AG04449 (cell line): ENCODE results near the gene TRABD2B.

ENCODE experiments used
- CTCF ChIA-PET: fragments of 350-600 bp; formaldehyde crosslinking; extraction: SDS; loops from one replicate; lab custom pipeline; 2021; ENCODE audit warnings: antibody characterized with exemption; lab: Yijun Ruan, JAX
- POLR2A ChIA-PET: fragments of 400-600, 350-600 bp; formaldehyde crosslinking; extraction: SDS; loops from one replicate; lab custom pipeline; 2020; ENCODE audit warnings: antibody characterized with exemption, inconsistent platforms; lab: Yijun Ruan, JAX
- DNase-seq: peaks from one replicate; pipeline ENCODE4 v3.0.0-alpha.2; 2010; ENCODE audit warnings: low read depth, low spot score
- H3K4me3 ChIP-seq: 2 replicates; pipeline ENCODE4 v1.5.1; 2011; ENCODE audit warnings: low read depth, mild to moderate bottlenecking, control low read depth, low read length
- CTCF ChIP-seq: IDR thresholded peaks from one replicate; pipeline ENCODE4 v1.5.1; 2011; ENCODE audit warnings: mild to moderate bottlenecking, moderate library complexity, low read length, control low read depth, inconsistent platforms; ENCODE audit not compliant: insufficient read depth; ENCODE audit errors: missing control alignments

Gene TRABD2B

GRCh38 chr1:47890779-47891178, 106.4 kb downstream of the TRABD2B start:
- POLR2A ChIA-PET, result no interaction called here
- H3K4me3 ChIP-seq, result no peak overlapping the region
- no peak for TF ChIP-seq CTCF
- CTCF ChIA-PET, result no interaction called here
- DNase-seq, result no peak

GRCh38 chr1:47888294-47888629, 108.9 kb downstream of the TRABD2B start:
- no peak overlapping the region for H3K4me3 ChIP-seq
- ChIA-PET CTCF (no interaction called here), POLR2A (no interaction called here)
- no peak for TF ChIP-seq CTCF
- no peak for DNase-seq

- ChIA-PET CTCF (no interaction called here), POLR2A (no interaction called here)
- DNase-seq, result no peak
- TF ChIP-seq CTCF, result no peak
- H3K4me3 ChIP-seq, result no peak overlapping the region
Observed at GRCh38 chr1:47887475-47888293, 109.5 kb downstream of the TRABD2B start.

DNA sequence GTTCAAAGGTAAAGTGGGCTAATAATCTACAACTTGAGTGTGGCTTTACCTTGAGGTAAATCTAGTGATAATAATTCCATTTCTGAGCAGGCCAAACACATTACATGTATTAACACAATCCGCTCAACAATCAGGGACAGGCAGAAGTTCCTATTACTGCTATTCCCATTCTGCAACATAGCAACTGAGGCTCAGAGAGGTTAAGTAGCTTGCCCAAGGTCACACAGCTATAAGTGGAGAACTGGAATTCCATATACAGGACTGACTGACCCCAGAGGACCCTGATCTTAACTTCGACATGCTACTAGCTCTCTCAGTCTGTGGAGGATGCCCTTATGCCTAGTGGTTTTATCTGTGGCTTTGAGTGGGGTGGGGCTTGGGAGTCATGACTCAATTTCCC, 110.1 kb downstream of the TRABD2B start:
- CTCF ChIA-PET, result no interaction called here
- TF ChIP-seq CTCF, result no peak
- POLR2A ChIA-PET, result no interaction called here

DNA sequence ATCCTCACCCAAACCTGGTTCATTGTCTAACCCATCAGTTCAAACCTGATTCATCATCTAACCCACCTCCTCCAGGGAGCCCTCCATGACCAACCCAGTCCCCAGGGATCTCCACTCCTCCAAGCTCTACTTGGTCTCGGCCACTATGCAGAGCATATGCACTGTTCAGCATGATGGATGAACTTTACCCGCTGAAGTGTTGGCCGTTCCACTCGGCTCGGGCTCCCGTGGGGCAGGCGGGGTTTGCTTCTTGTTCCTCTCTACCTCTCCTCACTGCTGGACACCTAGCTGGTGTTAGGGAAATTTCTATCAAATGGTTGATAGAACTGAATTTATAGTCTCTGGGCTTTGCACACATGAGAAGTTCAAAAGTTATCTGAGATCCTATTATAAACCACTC, 111.0 kb downstream of the TRABD2B start:
- no peak overlapping the region for H3K4me3 ChIP-seq
- CTCF ChIA-PET, result no interaction called here
- POLR2A ChIA-PET, result no interaction called here
- TF ChIP-seq CTCF, result no peak
- no peak for DNase-seq

More for the DNA sequence above, 110.1 kb downstream of the TRABD2B start:
- no peak for DNase-seq
- no peak overlapping the region for H3K4me3 ChIP-seq

- no peak for TF ChIP-seq CTCF
- CTCF ChIA-PET, result no interaction called here
- H3K4me3 ChIP-seq, result no peak overlapping the region
- POLR2A ChIA-PET, result no interaction called here
- no peak for DNase-seq
Observed at GRCh38 chr1:47885062-47885830, 111.9 kb downstream of the TRABD2B start.
